Sigmoid colon (tissue), 4 donors: ENCODE results near the gene VIPR2.

Experiments
- EP300 ChIP-seq, 4 donors: sonication (generic); formaldehyde crosslinking; IDR thresholded peaks; one replicate each; pipeline ENCODE4 v1.6.1; 2017; ENCODE audit warnings: antibody characterized with exemption in 4 of 4
- POLR2A ChIP-seq, 2 donors: fragments of 450-650 bp; IDR thresholded peaks; one replicate each; pipeline ENCODE4 v1.6.1; 2016; ENCODE audit warnings: antibody characterized with exemption in 2 of 2, mild to moderate bottlenecking in 2 of 2, moderate library complexity in 2 of 2
- POLR2AphosphoS5 ChIP-seq, 4 donors: sonication (generic); formaldehyde crosslinking; IDR thresholded peaks; one replicate each; pipeline ENCODE4 v1.6.1; 2017; ENCODE audit warnings: antibody characterized with exemption in 4 of 4
- TF ChIP-seq, protein P1 (sequence below), 4 experiments: fragments of 450-650 bp in 3 of 4; fragments of 200-600 bp in 1 of 4; IDR thresholded peaks; one replicate each; pipeline ENCODE4 v1.5.1; 2016 to 2019; ENCODE audit warnings: antibody characterized with exemption in 4 of 4, mild to moderate bottlenecking in 3 of 4, moderate library complexity in 2 of 4

DNA sequence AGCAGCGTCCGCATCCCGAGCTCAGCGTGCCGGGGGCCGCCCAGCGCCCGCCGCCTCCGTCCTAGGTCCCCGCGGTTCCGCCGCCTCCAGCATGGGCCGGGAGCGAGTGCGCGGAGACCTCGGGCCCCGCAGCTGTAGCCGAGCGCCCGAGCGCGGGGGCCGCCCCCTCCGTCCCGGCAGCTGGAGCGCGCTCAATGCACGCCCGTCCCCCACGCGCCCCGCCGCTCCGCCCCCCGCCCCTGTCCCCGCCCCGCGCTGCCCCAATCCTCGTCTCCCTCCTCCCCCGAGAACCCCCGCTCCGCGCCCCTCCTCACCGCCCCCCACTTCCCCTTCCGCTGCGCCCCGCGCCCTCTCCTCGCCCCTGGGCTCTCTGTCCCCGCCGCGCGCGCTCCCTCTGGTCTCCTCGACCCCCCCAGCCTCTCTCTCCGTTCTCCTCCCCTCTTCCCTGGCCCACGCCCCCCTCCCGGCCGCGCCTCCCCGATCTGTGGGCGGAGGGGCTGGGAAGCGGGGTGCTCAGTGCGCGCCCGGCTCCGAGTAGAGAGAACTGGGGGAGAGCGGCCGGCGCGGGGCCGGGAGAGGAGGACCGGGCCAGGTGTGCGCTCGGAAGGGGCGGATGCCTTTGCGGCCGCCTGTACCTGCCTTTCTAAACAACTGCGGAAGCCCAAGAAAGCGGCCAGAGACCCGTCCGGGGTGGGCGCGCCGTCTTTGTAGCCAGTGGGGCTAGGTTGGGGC, at the start of gene VIPR2:
- TF ChIP-seq, protein P1, sequence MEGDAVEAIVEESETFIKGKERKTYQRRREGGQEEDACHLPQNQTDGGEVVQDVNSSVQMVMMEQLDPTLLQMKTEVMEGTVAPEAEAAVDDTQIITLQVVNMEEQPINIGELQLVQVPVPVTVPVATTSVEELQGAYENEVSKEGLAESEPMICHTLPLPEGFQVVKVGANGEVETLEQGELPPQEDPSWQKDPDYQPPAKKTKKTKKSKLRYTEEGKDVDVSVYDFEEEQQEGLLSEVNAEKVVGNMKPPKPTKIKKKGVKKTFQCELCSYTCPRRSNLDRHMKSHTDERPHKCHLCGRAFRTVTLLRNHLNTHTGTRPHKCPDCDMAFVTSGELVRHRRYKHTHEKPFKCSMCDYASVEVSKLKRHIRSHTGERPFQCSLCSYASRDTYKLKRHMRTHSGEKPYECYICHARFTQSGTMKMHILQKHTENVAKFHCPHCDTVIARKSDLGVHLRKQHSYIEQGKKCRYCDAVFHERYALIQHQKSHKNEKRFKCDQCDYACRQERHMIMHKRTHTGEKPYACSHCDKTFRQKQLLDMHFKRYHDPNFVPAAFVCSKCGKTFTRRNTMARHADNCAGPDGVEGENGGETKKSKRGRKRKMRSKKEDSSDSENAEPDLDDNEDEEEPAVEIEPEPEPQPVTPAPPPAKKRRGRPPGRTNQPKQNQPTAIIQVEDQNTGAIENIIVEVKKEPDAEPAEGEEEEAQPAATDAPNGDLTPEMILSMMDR (IDR thresholded peaks at IDR 0.05), result no peak
- TF ChIP-seq POLR2AphosphoS5 (IDR thresholded peaks at IDR 0.05) (peak in 2 of 4 donors; percentile 20 to 32), POLR2A (IDR thresholded peaks at IDR 0.05) (no peak), EP300 (IDR thresholded peaks at IDR 0.05) (no peak)
